HepG2 (cell line): ENCODE data around the gene USP36. TPM values are rescaled to one million over a fixed set of nuclear protein-coding genes. Genes with fewer than 3 reads are reported as not detected.
A peak's percentile ranks its signal among the peaks of the same experiment; 100 is the strongest.

ENCODE experiments used
- ARHGAP35 ChIP-seq: sonication (generic); formaldehyde crosslinking; IDR thresholded peaks from 2 replicates; pipeline ENCODE4 v1.9.0; 2022; ENCODE audit warnings: mild to moderate bottlenecking, inconsistent platforms, moderate library complexity, missing genetic modification reagents, borderline replicate concordance
- CENPT ChIP-seq: sonication (generic); formaldehyde crosslinking; IDR thresholded peaks from 2 replicates; pipeline ENCODE4 v1.8.0; 2022; ENCODE audit warnings: low read depth, mild to moderate bottlenecking, moderate library complexity, missing genetic modification reagents
- KLF11 ChIP-seq: IDR thresholded peaks from 2 replicates; pipeline ENCODE4 v1.6.1; 2016; ENCODE audit warnings: missing compliant biosample characterization
- NPAS2 ChIP-seq: sonication (generic); formaldehyde crosslinking; IDR thresholded peaks from 2 replicates; pipeline ENCODE4 v1.8.0; 2022; ENCODE audit warnings: mild to moderate bottlenecking, missing genetic modification reagents, borderline replicate concordance
- PTBP1 ChIP-seq: fragments of 200-400 bp; formaldehyde crosslinking; IDR thresholded peaks from 2 replicates; pipeline ENCODE4 v1.6.1; 2018; ENCODE audit warnings: low read length, low read depth; ENCODE audit not compliant: poor library complexity, severe bottlenecking
- ZNF343 ChIP-seq: sonication (generic); formaldehyde crosslinking; IDR thresholded peaks from 2 replicates; pipeline ENCODE4 v1.4.0; 2020; ENCODE audit warnings: mild to moderate bottlenecking, missing genetic modification reagents
- ZNF614 ChIP-seq: IDR thresholded peaks from 2 replicates; pipeline ENCODE4 v1.6.1; 2018; ENCODE audit warnings: missing biosample characterization, missing genetic modification reagents, inconsistent platforms, borderline replicate concordance
- ZNF790 ChIP-seq: sonication (generic); formaldehyde crosslinking; IDR thresholded peaks from 2 replicates; pipeline ENCODE4 v1.8.0; 2022; ENCODE audit warnings: missing genetic modification reagents, mild to moderate bottlenecking, borderline replicate concordance
- polyA plus RNA-seq, 8 experiments: library from polyadenylated mRNA; depleted of rRNA in 3 of 8; stranded (reverse) in 7 of 8; unstranded in 1 of 8; fragments of >200 nt; fragmentation: Illumina TruSeq in 4 of 8; extraction: Trizol in 4 of 8; gene quantifications; 2 replicates each; pipeline versions ENCODE4 v1.2.1 to v1.2.3, GENCODE V29; 2011 to 2016; ENCODE audit warnings: low read depth in 4 of 8, missing spikeins in 1 of 8, mixed read lengths in 1 of 8; ENCODE audit not compliant: insufficient read depth in 1 of 8
- total RNA-seq, 5 experiments: library from RNA; depleted of rRNA; stranded (reverse); fragments of >200 nt; fragmentation: Illumina TruSeq; extraction: Trizol; gene quantifications; 2 replicates each; pipeline ENCODE4 v1.2.3, GENCODE V29; 2016; ENCODE audit warnings: low read depth in 1 of 5
- TF ChIP-seq, protein P1 (sequence below), 2 experiments: sonication (generic) in 1 of 2; formaldehyde crosslinking in 1 of 2; IDR thresholded peaks; 2 replicates each; pipeline versions ENCODE4 v1.4.0 to v1.6.1; 2016 to 2020; ENCODE audit warnings: borderline replicate concordance in 1 of 2, low read depth in 1 of 2, mild to moderate bottlenecking in 1 of 2, missing genetic modification reagents in 1 of 2
- TF ChIP-seq, protein P2 (sequence below): sonication (generic); formaldehyde crosslinking; IDR thresholded peaks from 2 replicates; pipeline ENCODE4 v1.5.0; 2020; ENCODE audit warnings: missing genetic modification reagents
- TF ChIP-seq, protein P3 (sequence below): sonication (generic); formaldehyde crosslinking; conservative IDR thresholded peaks from 2 replicates; pipeline ENCODE4 v1.4.0; 2020; ENCODE audit warnings: mild to moderate bottlenecking, missing genetic modification reagents, moderate library complexity
- TF ChIP-seq, protein P4 (sequence below): conservative IDR thresholded peaks from 2 replicates; pipeline ENCODE4 v1.6.1; 2018; ENCODE audit warnings: missing genetic modification reagents
- TF ChIP-seq, protein P5 (sequence below): sonication (generic); formaldehyde crosslinking; conservative IDR thresholded peaks from 2 replicates; pipeline ENCODE4 v1.4.0; 2020; ENCODE audit warnings: missing genetic modification reagents

The USP36 gene
- total and polyA plus RNA-seq, 2 of the 13 experiments (the other 11 are each of a cell fraction or from before 2014, with no cell fraction given), result 29.6 to 45.9 TPM

DNA sequence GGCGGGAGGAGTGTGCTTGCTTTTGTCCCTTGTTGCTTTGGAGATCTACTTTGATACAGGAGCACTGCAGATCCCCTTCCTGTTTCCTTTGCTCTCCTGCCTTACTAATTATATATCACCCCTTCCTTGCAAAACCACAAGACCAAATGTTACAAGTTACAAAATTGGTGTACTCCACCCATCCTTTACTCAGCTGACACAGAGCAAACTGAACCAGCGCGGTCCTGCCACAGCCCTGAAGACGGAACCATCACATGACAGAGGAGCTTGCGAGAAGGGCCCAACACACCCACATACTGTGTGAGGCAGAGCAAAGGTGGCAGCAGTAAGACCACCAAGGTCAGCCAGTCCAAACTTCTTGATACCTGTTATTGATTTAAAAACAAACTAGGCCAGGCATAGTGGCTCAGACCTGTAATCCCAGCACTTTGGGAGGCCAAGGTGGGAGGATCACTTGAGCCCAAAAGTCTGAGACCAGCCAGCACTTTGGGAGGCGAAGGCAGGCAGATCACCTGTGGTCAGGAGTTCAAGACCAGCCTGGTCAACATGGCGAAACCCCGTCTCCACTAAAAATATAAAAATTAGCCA, 91.8 kb downstream of the USP36 start (continued):
- TF ChIP-seq, protein P1, sequence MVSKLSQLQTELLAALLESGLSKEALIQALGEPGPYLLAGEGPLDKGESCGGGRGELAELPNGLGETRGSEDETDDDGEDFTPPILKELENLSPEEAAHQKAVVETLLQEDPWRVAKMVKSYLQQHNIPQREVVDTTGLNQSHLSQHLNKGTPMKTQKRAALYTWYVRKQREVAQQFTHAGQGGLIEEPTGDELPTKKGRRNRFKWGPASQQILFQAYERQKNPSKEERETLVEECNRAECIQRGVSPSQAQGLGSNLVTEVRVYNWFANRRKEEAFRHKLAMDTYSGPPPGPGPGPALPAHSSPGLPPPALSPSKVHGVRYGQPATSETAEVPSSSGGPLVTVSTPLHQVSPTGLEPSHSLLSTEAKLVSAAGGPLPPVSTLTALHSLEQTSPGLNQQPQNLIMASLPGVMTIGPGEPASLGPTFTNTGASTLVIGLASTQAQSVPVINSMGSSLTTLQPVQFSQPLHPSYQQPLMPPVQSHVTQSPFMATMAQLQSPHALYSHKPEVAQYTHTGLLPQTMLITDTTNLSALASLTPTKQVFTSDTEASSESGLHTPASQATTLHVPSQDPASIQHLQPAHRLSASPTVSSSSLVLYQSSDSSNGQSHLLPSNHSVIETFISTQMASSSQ (IDR thresholded peaks at IDR 0.05; ENCODE audit: low read depth), result no peak
- TF ChIP-seq, protein P1 (CRISPR knock-in tag; IDR thresholded peaks at IDR 0.05; ENCODE audit: borderline replicate concordance), result no peak
- TF ChIP-seq, protein P2, sequence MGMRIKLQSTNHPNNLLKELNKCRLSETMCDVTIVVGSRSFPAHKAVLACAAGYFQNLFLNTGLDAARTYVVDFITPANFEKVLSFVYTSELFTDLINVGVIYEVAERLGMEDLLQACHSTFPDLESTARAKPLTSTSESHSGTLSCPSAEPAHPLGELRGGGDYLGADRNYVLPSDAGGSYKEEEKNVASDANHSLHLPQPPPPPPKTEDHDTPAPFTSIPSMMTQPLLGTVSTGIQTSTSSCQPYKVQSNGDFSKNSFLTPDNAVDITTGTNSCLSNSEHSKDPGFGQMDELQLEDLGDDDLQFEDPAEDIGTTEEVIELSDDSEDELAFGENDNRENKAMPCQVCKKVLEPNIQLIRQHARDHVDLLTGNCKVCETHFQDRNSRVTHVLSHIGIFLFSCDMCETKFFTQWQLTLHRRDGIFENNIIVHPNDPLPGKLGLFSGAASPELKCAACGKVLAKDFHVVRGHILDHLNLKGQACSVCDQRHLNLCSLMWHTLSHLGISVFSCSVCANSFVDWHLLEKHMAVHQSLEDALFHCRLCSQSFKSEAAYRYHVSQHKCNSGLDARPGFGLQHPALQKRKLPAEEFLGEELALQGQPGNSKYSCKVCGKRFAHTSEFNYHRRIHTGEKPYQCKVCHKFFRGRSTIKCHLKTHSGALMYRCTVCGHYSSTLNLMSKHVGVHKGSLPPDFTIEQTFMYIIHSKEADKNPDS (CRISPR knock-in tag), result no peak; the same call in 1 of the 2 replicates
- TF ChIP-seq CENPT (no peak), ZNF790 (no peak), ZNF614 (peak; percentile 80; the same call in 1 of the 2 replicates), KLF11 (CRISPR knock-in tag) (0 out of 2 replicates have a peak, but pooled peaks have one; percentile 38), NPAS2 (no peak), ZNF343 (CRISPR knock-in tag) (no peak), ARHGAP35 (peak; percentile 65; the same call in 1 of the 2 replicates), PTBP1 (no peak)
- TF ChIP-seq, protein P3, sequence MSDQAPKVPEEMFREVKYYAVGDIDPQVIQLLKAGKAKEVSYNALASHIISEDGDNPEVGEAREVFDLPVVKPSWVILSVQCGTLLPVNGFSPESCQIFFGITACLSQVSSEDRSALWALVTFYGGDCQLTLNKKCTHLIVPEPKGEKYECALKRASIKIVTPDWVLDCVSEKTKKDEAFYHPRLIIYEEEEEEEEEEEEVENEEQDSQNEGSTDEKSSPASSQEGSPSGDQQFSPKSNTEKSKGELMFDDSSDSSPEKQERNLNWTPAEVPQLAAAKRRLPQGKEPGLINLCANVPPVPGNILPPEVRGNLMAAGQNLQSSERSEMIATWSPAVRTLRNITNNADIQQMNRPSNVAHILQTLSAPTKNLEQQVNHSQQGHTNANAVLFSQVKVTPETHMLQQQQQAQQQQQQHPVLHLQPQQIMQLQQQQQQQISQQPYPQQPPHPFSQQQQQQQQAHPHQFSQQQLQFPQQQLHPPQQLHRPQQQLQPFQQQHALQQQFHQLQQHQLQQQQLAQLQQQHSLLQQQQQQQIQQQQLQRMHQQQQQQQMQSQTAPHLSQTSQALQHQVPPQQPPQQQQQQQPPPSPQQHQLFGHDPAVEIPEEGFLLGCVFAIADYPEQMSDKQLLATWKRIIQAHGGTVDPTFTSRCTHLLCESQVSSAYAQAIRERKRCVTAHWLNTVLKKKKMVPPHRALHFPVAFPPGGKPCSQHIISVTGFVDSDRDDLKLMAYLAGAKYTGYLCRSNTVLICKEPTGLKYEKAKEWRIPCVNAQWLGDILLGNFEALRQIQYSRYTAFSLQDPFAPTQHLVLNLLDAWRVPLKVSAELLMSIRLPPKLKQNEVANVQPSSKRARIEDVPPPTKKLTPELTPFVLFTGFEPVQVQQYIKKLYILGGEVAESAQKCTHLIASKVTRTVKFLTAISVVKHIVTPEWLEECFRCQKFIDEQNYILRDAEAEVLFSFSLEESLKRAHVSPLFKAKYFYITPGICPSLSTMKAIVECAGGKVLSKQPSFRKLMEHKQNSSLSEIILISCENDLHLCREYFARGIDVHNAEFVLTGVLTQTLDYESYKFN (CRISPR knock-in tag), result peak; percentile 85; the same call in 1 of the 2 replicates
- TF ChIP-seq, protein P4, sequence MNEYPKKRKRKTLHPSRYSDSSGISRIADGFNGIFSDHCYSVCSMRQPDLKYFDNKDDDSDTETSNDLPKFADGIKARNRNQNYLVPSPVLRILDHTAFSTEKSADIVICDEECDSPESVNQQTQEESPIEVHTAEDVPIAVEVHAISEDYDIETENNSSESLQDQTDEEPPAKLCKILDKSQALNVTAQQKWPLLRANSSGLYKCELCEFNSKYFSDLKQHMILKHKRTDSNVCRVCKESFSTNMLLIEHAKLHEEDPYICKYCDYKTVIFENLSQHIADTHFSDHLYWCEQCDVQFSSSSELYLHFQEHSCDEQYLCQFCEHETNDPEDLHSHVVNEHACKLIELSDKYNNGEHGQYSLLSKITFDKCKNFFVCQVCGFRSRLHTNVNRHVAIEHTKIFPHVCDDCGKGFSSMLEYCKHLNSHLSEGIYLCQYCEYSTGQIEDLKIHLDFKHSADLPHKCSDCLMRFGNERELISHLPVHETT (CRISPR knock-in tag), result peak; percentile 35; the same call in 1 of the 2 replicates
- TF ChIP-seq, protein P5, sequence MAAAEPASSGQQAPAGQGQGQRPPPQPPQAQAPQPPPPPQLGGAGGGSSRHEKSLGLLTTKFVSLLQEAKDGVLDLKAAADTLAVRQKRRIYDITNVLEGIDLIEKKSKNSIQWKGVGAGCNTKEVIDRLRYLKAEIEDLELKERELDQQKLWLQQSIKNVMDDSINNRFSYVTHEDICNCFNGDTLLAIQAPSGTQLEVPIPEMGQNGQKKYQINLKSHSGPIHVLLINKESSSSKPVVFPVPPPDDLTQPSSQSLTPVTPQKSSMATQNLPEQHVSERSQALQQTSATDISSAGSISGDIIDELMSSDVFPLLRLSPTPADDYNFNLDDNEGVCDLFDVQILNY (CRISPR knock-in tag), result no peak
